ENCODE data around the gene WDR72. TPM values are rescaled to one million over a fixed set of nuclear protein-coding genes. Genes with fewer than 3 reads are reported as not detected.

Gene WDR72
- total and polyA plus RNA-seq, 2 of the 8 experiments (the other 6 are each of a cell fraction or from before 2014, with no cell fraction given): 1.2 to 1.9 TPM

DNA sequence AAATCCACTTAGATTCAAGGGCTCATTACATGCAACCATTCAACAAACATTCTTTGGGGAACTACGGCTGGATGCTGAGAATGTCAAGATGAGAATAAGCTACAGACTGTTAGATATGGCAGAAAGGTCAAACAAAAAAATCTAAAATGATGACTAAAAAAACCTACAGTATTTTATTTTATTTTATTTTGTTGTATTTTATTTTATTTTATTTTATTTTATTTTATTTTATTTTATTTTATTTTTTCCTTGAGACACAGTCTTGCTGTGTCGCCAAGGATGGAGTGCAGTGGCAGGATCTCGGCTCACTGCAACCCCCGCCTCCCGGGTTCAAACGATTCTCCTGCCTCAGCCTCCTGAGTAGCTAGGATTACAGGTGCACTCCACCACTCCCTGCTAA lies 46.2 kb downstream of the WDR72 start:
- no peak for TF ChIP-seq CBX8 (IDR thresholded peaks at IDR 0.05; ENCODE audit: borderline replicate concordance, low read depth, low read length)
- H4K91ac ChIP-seq (replicated peaks; ENCODE audit: insufficient read length, low read length): no peak overlapping the region
- no peak for DNase-seq (ENCODE audit: low read depth in 1 of 2, low spot score in 2 of 2)
- H2BK20ac ChIP-seq (ENCODE audit: low read length): no peak overlapping the region
- H3K9me3 ChIP-seq (ENCODE audit: insufficient read depth in 2 of 2, low read depth in 1 of 2, low read length in 1 of 2): no peaks in the 10 kb centered on the region
- H3K56ac ChIP-seq (replicated peaks; ENCODE audit: insufficient read length, low read depth, low read length): no peak overlapping the region
- no peaks in the 10 kb centered on the region for H3K27me3 ChIP-seq (replicated peaks in 1 of 4; ENCODE audit: control insufficient read depth in 3 of 4, extremely low read depth in 1 of 4, insufficient read depth in 3 of 4, low read length in 3 of 4)
- no peaks in the 10 kb centered on the region for H3K79me1 ChIP-seq (ENCODE audit: low read depth, low read length)
- H3K27ac ChIP-seq (ENCODE audit: low read depth, low read length): no peak overlapping the region
- no peak overlapping the region for H3K4me3 ChIP-seq (ENCODE audit: extremely low read depth in 1 of 4, insufficient read depth in 2 of 4, low read depth in 3 of 4, low read length in 4 of 4)
- no peak overlapping the region for H4K5ac ChIP-seq (ENCODE audit: insufficient read length, low read depth, low read length)
- H2BK120ac ChIP-seq (replicated peaks; ENCODE audit: low read depth, low read length): no peak overlapping the region
- H3K4me2 ChIP-seq (ENCODE audit: insufficient read depth in 1 of 2, low read depth in 2 of 2, low read length in 2 of 2): no peak overlapping the region
- no peaks in the 10 kb centered on the region for H3K23me2 ChIP-seq (ENCODE audit: low read depth, low read length)
- H3K23ac ChIP-seq (ENCODE audit: insufficient read length): no peak overlapping the region
- no peak overlapping the region for H2AFZ ChIP-seq (ENCODE audit: low read length)
- no peak overlapping the region for H4K8ac ChIP-seq (ENCODE audit: extremely low read depth, insufficient read depth, low read length)
- WGBS, 2 experiments (ENCODE audit: extremely low coverage in 1 of 2, insufficient coverage in 1 of 2, insufficient read length in 1 of 2, insufficient replicate concordance in 2 of 2, low coverage in 1 of 2, low lambda C conversion rate in 2 of 2, missing lambda C conversion rate in 1 of 2): 89% methylated on average over 6 of the region's 6 CpGs; no CpG with 5 or more reads in 1 of the 2 experiments
- H2BK5ac ChIP-seq (ENCODE audit: low read depth, low read length): no peak overlapping the region
- FAIRE-seq: no peak
- CTCF ChIA-PET (ENCODE audit: partially characterized antibody): interaction anchor here (0.6 to 1.0 kb wide), 2 partner anchors 193 to 394 kb away, joined by 3 to 4 read pairs; no protein-coding TSS in a partner anchor
- no peaks in the 10 kb centered on the region for H4K20me1 ChIP-seq (replicated peaks in 1 of 2; ENCODE audit: control insufficient read depth in 1 of 2, insufficient read depth in 2 of 2, low read length in 2 of 2)
- H2BK15ac ChIP-seq (ENCODE audit: low read length): no peak overlapping the region
- H3K79me2 ChIP-seq (ENCODE audit: control insufficient read depth in 1 of 2, insufficient read depth in 2 of 2, low read length in 2 of 2): no peaks in the 10 kb centered on the region
- no peak overlapping the region for H3K9ac ChIP-seq (replicated peaks in 1 of 4; ENCODE audit: extremely low read depth in 1 of 4, low read depth in 3 of 4, low read length in 3 of 4)
- POLR2A ChIA-PET (ENCODE audit: partially characterized antibody): no interaction called here
- no peak overlapping the region for H3K14ac ChIP-seq (ENCODE audit: insufficient read length)
- H2AK5ac ChIP-seq (ENCODE audit: low read depth, low read length): no peak overlapping the region
- H2BK12ac ChIP-seq (ENCODE audit: low read depth, low read length): no peak overlapping the region
- H3K4ac ChIP-seq (replicated peaks; ENCODE audit: insufficient read length, low read depth, low read length): no peak overlapping the region
- no peaks in the 10 kb centered on the region for H3K36me3 ChIP-seq (ENCODE audit: control insufficient read depth in 2 of 4, insufficient read depth in 4 of 4, low read length in 3 of 4)
- no peaks in the 10 kb centered on the region for H3K4me1 ChIP-seq (replicated peaks in 1 of 4; ENCODE audit: control insufficient read depth in 3 of 4, insufficient read depth in 4 of 4, low read length in 3 of 4)
- H3K18ac ChIP-seq (ENCODE audit: extremely low read depth, low read length): no peak overlapping the region
